A549 (cell line): ENCODE results near the gene MFSD12.

Experiments
- CHD2 ChIP-seq: fragments of 150-350 bp; IDR thresholded peaks from 2 replicates; pipeline ENCODE4 v1.6.1; 2014; ENCODE audit warnings: low read length; ENCODE audit not compliant: partially characterized antibody
- CTCF ChIP-seq: fragments of >200 bp; sonication (Bioruptor Twin); formaldehyde crosslinking; IDR thresholded peaks from 3 replicates; pipeline ENCODE4 v1.5.1; 2016
- JUN ChIP-seq, 2 experiments: fragments of >200 bp; sonication (Bioruptor Twin); formaldehyde crosslinking; IDR thresholded peaks; 2 replicates in 1 of 2; 3 replicates in 1 of 2; pipeline ENCODE4 v1.6.1; 2016 to 2017
- KDM5A ChIP-seq: fragments of 200-600 bp; sonication (generic); IDR thresholded peaks from 2 replicates; pipeline ENCODE4 v1.6.1; 2016; ENCODE audit warnings: antibody characterized with exemption, mild to moderate bottlenecking
- MAX ChIP-seq: IDR thresholded peaks from 2 replicates; pipeline ENCODE4 v1.6.1; 2012
- NFE2L2 ChIP-seq: fragments of 150-350 bp; conservative IDR thresholded peaks from 2 replicates; pipeline ENCODE4 v1.6.1; 2014; ENCODE audit warnings: low read length
- NR3C1 ChIP-seq: fragments of >200 bp; sonication (Bioruptor Twin); formaldehyde crosslinking; IDR thresholded peaks from 3 replicates; pipeline ENCODE4 v1.6.1; 2017
- POLR2A ChIP-seq: IDR thresholded peaks from 2 replicates; pipeline ENCODE4 v1.6.1; 2012; ENCODE audit warnings: mild to moderate bottlenecking, low read length

GRCh38 chr19:3528539-3529211, 28.7 kb downstream of the MFSD12 start:
- TF ChIP-seq KDM5A (no peak), NR3C1 (no peak), NFE2L2 (no peak), POLR2A (no peak), MAX (no peak), CTCF (no peak), JUN (IDR thresholded peaks at IDR 0.05) (no peak), CHD2 (no peak)
